Activated CD8-positive, alpha-beta memory T cell treated with anti-CD3 and anti-CD28 coated beads, Interleukin-2, amount 10 ng/mL, durations not matched to agents 7 days and 5 days (primary cell): ENCODE measurements around the gene TBX15. TPM values are rescaled to one million over a fixed set of nuclear protein-coding genes. Genes with fewer than 3 reads are reported as not detected.

Source experiments
- ATAC-seq: fragments of 150-1000 bp; cut with Tn5 transposase; one replicate; pipeline ENCODE4 v1.10.0; 2021; ENCODE audit warnings: moderate library complexity
- CTCF ChIA-PET: fragments of 350-600 bp; sonication (Branson Sonifier 250); formaldehyde crosslinking; loops from one replicate; lab custom pipeline; 2021; ENCODE audit warnings: antibody characterized with exemption; lab: Charles Lee
- DNase-seq: peaks from one replicate; pipeline ENCODE4 v3.0.0-alpha.2; 2020
- H3K27ac Mint-ChIP-seq: one replicate; pipeline ENCODE4 v1.8.0; 2021; ENCODE audit warnings: mild to moderate bottlenecking, mixed read lengths
- H3K27me3 Mint-ChIP-seq: one replicate; pipeline ENCODE4 v1.8.0; 2021; ENCODE audit warnings: mixed read lengths
- H3K36me3 Mint-ChIP-seq: one replicate; pipeline ENCODE4 v1.8.0; 2021; ENCODE audit warnings: mild to moderate bottlenecking, mixed read lengths
- H3K4me1 Mint-ChIP-seq: one replicate; pipeline ENCODE4 v1.8.0; 2021; ENCODE audit warnings: mixed read lengths
- H3K4me3 Mint-ChIP-seq: one replicate; pipeline ENCODE4 v1.8.0; 2021; ENCODE audit warnings: mild to moderate bottlenecking, moderate library complexity, mixed read lengths
- H3K9me3 Mint-ChIP-seq: one replicate; pipeline ENCODE4 v1.8.0; 2022; ENCODE audit warnings: low read depth, mixed read lengths
- total RNA-seq, 2 experiments: library from RNA; stranded (reverse); gene quantifications; one replicate each; pipeline ENCODE4 v1.2.3, GENCODE V29; 2021

Gene TBX15
- not detected for total RNA-seq

GRCh38 chr1:118988186-118989005 lies at the start of gene TBX15:
TBX15 (minus strand) TSS chr1:118988343; CDS start chr1:118987795, 548 bp downstream.
- CTCF ChIA-PET: interaction anchor here (1.8 kb wide), 1 partner anchor 20 kb away, joined by 6 read pairs; no protein-coding TSS in a partner anchor
- H3K4me1 Mint-ChIP-seq: peaks cover 6% of the 10 kb centered on the region
- ATAC-seq: no peak
- peaks cover 2% of the 10 kb centered on the region for H3K9me3 Mint-ChIP-seq
- H3K27me3 Mint-ChIP-seq: peaks cover 95% of the 10 kb centered on the region
- H3K36me3 Mint-ChIP-seq: peaks cover 22% of the 10 kb centered on the region
- H3K27ac Mint-ChIP-seq: peak within 1 kb of the TSS; percentile 65
- no peak for DNase-seq
- peak within 1 kb of the TSS; percentile 32 for H3K4me3 Mint-ChIP-seq

DNA sequence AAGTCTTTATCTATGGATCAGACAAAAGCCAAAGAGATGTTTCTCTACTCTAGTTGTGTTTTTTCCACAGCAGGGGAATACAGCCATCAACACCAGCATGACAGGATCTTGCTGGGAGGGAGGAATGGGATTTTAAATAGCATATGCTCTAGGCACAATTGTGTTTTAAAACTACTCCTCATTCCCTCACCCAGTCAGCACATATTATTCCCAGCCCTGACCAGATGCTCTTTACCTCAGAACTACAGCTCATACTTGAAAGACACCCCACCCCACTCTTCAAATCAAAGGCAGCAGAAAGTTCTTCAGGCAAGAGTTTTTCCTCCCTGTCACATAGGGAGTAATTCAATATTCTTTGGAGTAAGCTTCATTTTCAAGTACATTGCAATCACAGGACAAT lies 46.2 kb upstream of the TBX15 start:
- DNase-seq: no peak
- H3K36me3 Mint-ChIP-seq: peaks cover 12% of the 10 kb centered on the region
- no peaks in the 10 kb centered on the region for H3K4me1 Mint-ChIP-seq
- H3K27me3 Mint-ChIP-seq: no peaks in the 10 kb centered on the region
- ATAC-seq: no peak
- H3K27ac Mint-ChIP-seq: no peak overlapping the region
- peaks cover 3% of the 10 kb centered on the region for H3K9me3 Mint-ChIP-seq
- CTCF ChIA-PET: no interaction called here
- no peak overlapping the region for H3K4me3 Mint-ChIP-seq

- Mint-ChIP-seq H3K36me3 (peaks cover 12% of the 10 kb centered on the region), H3K9me3 (peaks cover 3% of the 10 kb centered on the region), H3K27ac (no peak overlapping the region)
Observed at GRCh38 chr1:119032986-119033385, 44.8 kb upstream of the TBX15 start.

DNA sequence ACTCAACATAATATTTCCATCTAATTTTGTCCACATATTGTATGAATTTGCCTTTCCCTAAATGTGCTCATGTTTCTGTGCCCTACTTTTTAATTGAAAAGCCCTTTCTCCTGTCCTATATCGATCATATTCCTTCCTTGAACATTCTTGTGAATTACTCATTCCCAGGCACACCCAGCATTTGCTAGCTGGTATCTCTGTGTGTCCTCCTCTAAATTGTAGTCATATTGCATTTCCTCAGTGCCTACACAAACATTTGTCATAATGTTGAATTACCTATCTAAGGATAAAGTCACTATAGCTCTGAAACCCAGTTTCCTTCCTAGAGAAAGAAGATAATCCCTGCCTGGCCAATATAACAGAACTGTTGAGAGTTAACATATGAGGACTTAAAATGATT lies 39.6 kb upstream of the TBX15 start:
- no peak for DNase-seq
- Mint-ChIP-seq H3K27me3 (no peaks in the 10 kb centered on the region), H3K36me3 (peaks cover 6% of the 10 kb centered on the region), H3K4me3 (no peak overlapping the region), H3K27ac (no peak overlapping the region), H3K4me1 (no peaks in the 10 kb centered on the region), H3K9me3 (peaks cover 7% of the 10 kb centered on the region)
- no peak for ATAC-seq
- CTCF ChIA-PET: no interaction called here

More at GRCh38 chr1:119032986-119033385, 44.8 kb upstream of the TBX15 start:
- no peaks in the 10 kb centered on the region for H3K27me3 Mint-ChIP-seq
- no peak for DNase-seq
- ATAC-seq: no peak
- H3K4me1 Mint-ChIP-seq: no peaks in the 10 kb centered on the region
- no peak overlapping the region for H3K4me3 Mint-ChIP-seq
- CTCF ChIA-PET: no interaction called here

DNA sequence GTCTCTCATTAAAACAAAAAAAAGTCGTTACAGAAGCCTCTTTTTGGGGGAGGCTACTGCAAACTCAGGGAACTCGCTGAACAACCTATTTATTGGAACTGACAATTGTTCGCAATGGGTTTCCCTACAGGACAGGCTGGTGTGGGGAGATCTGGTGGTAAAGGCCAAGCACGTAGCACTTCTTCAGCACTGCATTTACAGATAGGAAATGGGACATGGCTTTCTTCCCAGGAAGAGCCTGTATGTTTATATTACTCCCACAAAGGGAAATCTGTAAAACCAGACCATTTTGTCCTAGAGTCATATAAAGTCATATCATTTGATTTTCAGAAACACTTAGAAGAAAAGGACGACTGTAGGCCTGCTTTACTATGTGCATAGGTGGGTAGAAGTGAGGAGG lies 38.8 kb upstream of the TBX15 start:
- peaks cover 5% of the 10 kb centered on the region for H3K36me3 Mint-ChIP-seq
- no peak overlapping the region for H3K4me3 Mint-ChIP-seq
- H3K27ac Mint-ChIP-seq: no peak overlapping the region
- peaks cover 8% of the 10 kb centered on the region for H3K9me3 Mint-ChIP-seq
- ATAC-seq: no peak
- H3K27me3 Mint-ChIP-seq: no peaks in the 10 kb centered on the region
- CTCF ChIA-PET: no interaction called here
- no peaks in the 10 kb centered on the region for H3K4me1 Mint-ChIP-seq
- no peak for DNase-seq

- peaks cover 2% of the 10 kb centered on the region for H3K36me3 Mint-ChIP-seq
- H3K27ac Mint-ChIP-seq: no peak overlapping the region
- no peak for ATAC-seq
- peaks cover 12% of the 10 kb centered on the region for H3K9me3 Mint-ChIP-seq
- peaks cover 11% of the 10 kb centered on the region for H3K27me3 Mint-ChIP-seq
- no peaks in the 10 kb centered on the region for H3K4me1 Mint-ChIP-seq
- DNase-seq: no peak
- H3K4me3 Mint-ChIP-seq: no peak overlapping the region
- CTCF ChIA-PET: no interaction called here
Observed at GRCh38 chr1:119015547-119015946, 27.4 kb upstream of the TBX15 start.

- H3K27me3 Mint-ChIP-seq: peaks cover 41% of the 10 kb centered on the region
- CTCF ChIA-PET: no interaction called here
- peaks cover 5% of the 10 kb centered on the region for H3K36me3 Mint-ChIP-seq
- H3K4me1 Mint-ChIP-seq: peaks cover 4% of the 10 kb centered on the region
- H3K27ac Mint-ChIP-seq: no peak overlapping the region
- DNase-seq: no peak
- no peak overlapping the region for H3K4me3 Mint-ChIP-seq
- ATAC-seq: no peak
- peaks cover 6% of the 10 kb centered on the region for H3K9me3 Mint-ChIP-seq
Observed at GRCh38 chr1:119012383-119012782, 24.2 kb upstream of the TBX15 start.

- Mint-ChIP-seq H3K36me3 (peaks cover 5% of the 10 kb centered on the region), H3K4me3 (no peak overlapping the region), H3K9me3 (peaks cover 6% of the 10 kb centered on the region), H3K27ac (no peak overlapping the region), H3K4me1 (peaks cover 4% of the 10 kb centered on the region), H3K27me3 (peaks cover 47% of the 10 kb centered on the region)
- CTCF ChIA-PET: no interaction called here
- DNase-seq (no peak), ATAC-seq (no peak)
Observed at GRCh38 chr1:119011706-119012105, 23.6 kb upstream of the TBX15 start.

DNA sequence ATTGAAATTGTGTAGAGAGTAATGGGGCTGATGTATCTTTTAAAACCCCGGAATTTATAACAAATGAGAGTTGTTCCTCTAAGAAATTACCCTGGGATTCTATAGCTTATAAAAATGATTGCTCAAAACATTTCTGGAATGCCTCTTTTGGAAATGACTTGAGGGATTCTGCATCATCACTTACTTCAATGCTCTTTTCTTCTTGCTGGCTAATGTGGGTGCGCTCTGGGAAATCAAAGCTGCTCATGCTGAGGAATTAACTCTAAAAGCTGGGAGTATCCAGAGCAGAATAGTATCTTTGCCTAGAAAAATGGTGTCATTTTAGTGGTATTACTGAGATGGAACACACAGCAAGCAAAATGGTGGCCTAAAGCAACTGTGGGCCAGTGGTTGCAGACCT lies 23.0 kb upstream of the TBX15 start:
- DNase-seq: no peak
- Mint-ChIP-seq H3K27me3 (peaks cover 53% of the 10 kb centered on the region), H3K27ac (no peak overlapping the region), H3K4me3 (no peak overlapping the region), H3K9me3 (peaks cover 6% of the 10 kb centered on the region), H3K36me3 (peaks cover 5% of the 10 kb centered on the region), H3K4me1 (peaks cover 4% of the 10 kb centered on the region)
- CTCF ChIA-PET: no interaction called here
- no peak for ATAC-seq

- Mint-ChIP-seq H3K27me3 (peaks cover 60% of the 10 kb centered on the region), H3K27ac (no peak overlapping the region), H3K4me3 (no peak overlapping the region), H3K9me3 (peaks cover 10% of the 10 kb centered on the region), H3K4me1 (peaks cover 4% of the 10 kb centered on the region), H3K36me3 (peaks cover 7% of the 10 kb centered on the region)
- ATAC-seq (no peak), DNase-seq (no peak)
- CTCF ChIA-PET: no interaction called here
Observed at GRCh38 chr1:119010201-119010600, 22.1 kb upstream of the TBX15 start.

DNA sequence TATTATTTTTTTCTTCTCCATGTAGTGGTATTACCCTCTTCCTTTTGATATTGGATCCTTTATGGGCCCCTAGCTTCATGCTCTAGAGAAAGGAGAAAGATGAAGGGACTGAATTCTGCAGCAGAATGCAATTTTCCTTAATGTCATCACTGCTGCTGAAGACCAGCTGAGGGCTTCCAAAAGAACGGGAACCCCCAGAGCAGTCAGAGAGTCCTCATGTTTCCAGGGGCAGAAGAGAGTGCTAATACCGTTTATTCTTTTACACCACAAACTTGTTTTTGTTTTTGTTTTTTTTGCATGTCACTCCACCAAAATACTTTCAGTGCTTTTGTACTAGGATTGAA lies 21.1 kb upstream of the TBX15 start:
- ATAC-seq (no peak), DNase-seq (no peak)
- H3K36me3 Mint-ChIP-seq: peaks cover 7% of the 10 kb centered on the region
- H3K4me1 Mint-ChIP-seq: peaks cover 4% of the 10 kb centered on the region
- CTCF ChIA-PET: interaction anchor here (0.6 to 1.9 kb wide), 6 partner anchors 12 to 32 kb away, joined by 3 to 7 read pairs (median 6); partner anchors contain the start of gene TBX15
- H3K27me3 Mint-ChIP-seq: peaks cover 70% of the 10 kb centered on the region
- H3K4me3 Mint-ChIP-seq: no peak overlapping the region
- no peak overlapping the region for H3K27ac Mint-ChIP-seq
- H3K9me3 Mint-ChIP-seq: peaks cover 4% of the 10 kb centered on the region

DNA sequence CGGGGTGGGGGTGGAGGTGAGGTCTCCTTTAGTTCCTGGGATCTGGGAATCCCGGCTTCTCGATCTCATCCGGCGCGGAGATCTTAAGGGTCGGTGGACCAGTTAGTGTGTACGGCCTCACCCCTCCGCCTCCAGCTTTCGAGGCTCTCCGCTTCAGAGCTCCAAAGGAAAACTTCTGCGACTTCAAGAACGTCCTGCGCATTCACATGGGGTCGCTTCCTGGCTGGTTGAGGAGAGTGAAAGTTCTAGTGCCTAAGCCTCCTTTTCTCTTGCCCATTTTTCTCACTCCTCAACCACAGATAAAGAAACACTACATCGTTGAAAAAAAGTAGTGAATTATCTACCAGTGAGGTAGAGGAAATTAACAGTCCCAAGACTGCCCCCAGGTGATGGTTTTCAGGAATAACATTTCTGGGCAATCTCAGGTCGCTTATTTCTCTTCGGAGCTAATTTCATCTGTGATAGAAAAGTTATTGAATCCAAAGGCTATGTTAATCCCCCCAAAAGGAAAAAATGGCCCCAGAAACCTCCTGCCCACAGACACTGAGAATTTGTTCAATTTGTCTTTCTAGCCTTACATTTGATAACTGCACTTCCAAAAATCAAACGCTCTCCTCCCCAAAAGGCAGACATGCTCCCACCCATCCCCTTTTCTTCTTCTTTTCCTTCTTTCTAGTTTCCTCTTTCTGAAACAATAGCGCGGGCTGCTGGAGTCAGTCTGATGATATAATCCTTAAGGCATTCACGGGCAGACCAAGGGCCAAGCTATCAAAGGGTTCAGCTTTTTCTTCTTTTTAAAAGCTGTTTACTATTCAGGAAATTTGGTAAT lies 20.6 kb upstream of the TBX15 start:
- H3K4me3 Mint-ChIP-seq: peak overlapping the region; percentile 7
- H3K27me3 Mint-ChIP-seq: peaks cover 76% of the 10 kb centered on the region
- peak overlapping the region; percentile 69 for H3K27ac Mint-ChIP-seq
- peaks cover 4% of the 10 kb centered on the region for H3K9me3 Mint-ChIP-seq
- ATAC-seq: no peak
- DNase-seq: no peak
- H3K4me1 Mint-ChIP-seq: peaks cover 4% of the 10 kb centered on the region
- CTCF ChIA-PET: interaction anchor here (0.6 to 1.9 kb wide), 7 partner anchors 12 to 857 kb away, joined by 3 to 7 read pairs (median 5); partner anchors contain the start of gene TBX15
- peaks cover 7% of the 10 kb centered on the region for H3K36me3 Mint-ChIP-seq

GRCh38 chr1:119007670-119008482 lies 19.7 kb upstream of the TBX15 start:
- peaks cover 7% of the 10 kb centered on the region for H3K36me3 Mint-ChIP-seq
- peaks cover 4% of the 10 kb centered on the region for H3K9me3 Mint-ChIP-seq
- ATAC-seq (no peak), DNase-seq (no peak)
- CTCF ChIA-PET: interaction anchor here (1.0 to 1.9 kb wide), 6 partner anchors 11 to 856 kb away, joined by 3 to 7 read pairs (median 5); partner anchors contain the start of gene TBX15
- H3K27me3 Mint-ChIP-seq: peaks cover 84% of the 10 kb centered on the region
- H3K27ac Mint-ChIP-seq: peak overlapping the region; percentile 69
- peaks cover 4% of the 10 kb centered on the region for H3K4me1 Mint-ChIP-seq
- no peak overlapping the region for H3K4me3 Mint-ChIP-seq
